Neural cell (in vitro differentiated cells): ENCODE results near the gene THBS1.

Source experiments
- CTCF ChIP-seq: fragments of 450-650 bp; IDR thresholded peaks from 2 replicates; pipeline ENCODE4 v1.5.1; 2014; ENCODE audit warnings: antibody characterized with exemption, mild to moderate bottlenecking, moderate library complexity; ENCODE audit not compliant: poor library complexity, severe bottlenecking
- TAF1 ChIP-seq: IDR thresholded peaks from 2 replicates; pipeline ENCODE4 v1.6.1; 2012; ENCODE audit warnings: low read depth

GRCh38 chr15:39587096-39587721 is 6.3 kb downstream of the THBS1 start:
- TF ChIP-seq CTCF (no peak), TAF1 (no peak)
